IMR-90 (cell line): ENCODE measurements around the gene TRAPPC5. TPM values are rescaled to one million over a fixed set of nuclear protein-coding genes. Genes with fewer than 3 reads are reported as not detected.

ENCODE experiments used
- ATAC-seq: fragments of 200-7000 bp; cut with Tn5 transposase; 2 replicates; pipeline ENCODE4 v1.9.1; 2020; ENCODE audit warnings: low read depth, mild to moderate bottlenecking, moderate library complexity
- BruUV-seq: library from RNA; stranded (reverse); fragments of 400-500 nt; replicated peaks from 2 replicates; lab custom pipeline; 2021; lab: Mats Ljungman, UMichigan
- CTCF ChIA-PET: fragments of 300-600 bp; formaldehyde crosslinking; extraction: SDS; loops from one replicate; lab custom pipeline; 2021; ENCODE audit warnings: antibody characterized with exemption; lab: Yijun Ruan, JAX
- POLR2A ChIA-PET: fragments of 300-600 bp; sonication (Branson Sonifier 250); formaldehyde crosslinking; loops from one replicate; lab custom pipeline; 2022; ENCODE audit warnings: antibody characterized with exemption; ENCODE audit not compliant: unreplicated experiment; lab: Charles Lee
- DNase-seq: peaks from one replicate; pipeline ENCODE4 v3.0.0; 2013
- H2AFZ ChIP-seq: replicated peaks from 2 replicates; pipeline ENCODE3; 2013; ENCODE audit warnings: low read length, mild to moderate bottlenecking; ENCODE audit not compliant: poor library complexity
- H2AK5ac ChIP-seq: 2 replicates; pipeline ENCODE4 v1.6.1; 2013; ENCODE audit warnings: low read depth, low read length, inconsistent platforms
- H2AK9ac ChIP-seq: replicated peaks from 2 replicates; pipeline ENCODE3; 2013; ENCODE audit warnings: mild to moderate bottlenecking, low read depth, low read length, moderate library complexity; ENCODE audit not compliant: poor library complexity
- H2BK120ac ChIP-seq: 2 replicates; pipeline ENCODE4 v1.6.1; 2013; ENCODE audit warnings: low read depth, low read length, inconsistent platforms
- H2BK15ac ChIP-seq: 3 replicates; pipeline ENCODE4 v1.6.1; 2013; ENCODE audit warnings: low read depth, low read length, inconsistent platforms
- H2BK20ac ChIP-seq: 2 replicates; pipeline ENCODE4 v1.6.1; 2013; ENCODE audit warnings: low read depth, mild to moderate bottlenecking, inconsistent platforms, low read length, moderate library complexity
- H2BK5ac ChIP-seq: 2 replicates; pipeline ENCODE4 v1.6.1; 2013; ENCODE audit warnings: mild to moderate bottlenecking, low read depth, low read length, inconsistent platforms; ENCODE audit not compliant: poor library complexity, severe bottlenecking
- H3K14ac ChIP-seq: replicated peaks from 2 replicates; pipeline ENCODE4 v1.6.1; 2013; ENCODE audit warnings: low read depth, low read length, inconsistent platforms
- H3K18ac ChIP-seq: 2 replicates; pipeline ENCODE4 v1.6.1; 2013; ENCODE audit warnings: low read depth, low read length, control low read depth
- H3K23ac ChIP-seq: 2 replicates; pipeline ENCODE4 v1.6.1; 2013; ENCODE audit warnings: low read depth, low read length, inconsistent platforms
- H3K27ac ChIP-seq: 2 replicates; pipeline ENCODE4 v1.5.1; 2013; ENCODE audit warnings: mild to moderate bottlenecking, control low read depth, low read length; ENCODE audit not compliant: insufficient read depth
- H3K27me3 ChIP-seq: 2 replicates; pipeline ENCODE4 v1.6.1; 2013; ENCODE audit warnings: low read length; ENCODE audit not compliant: control insufficient read depth, insufficient read depth
- H3K36me3 ChIP-seq: 2 replicates; pipeline ENCODE4 v1.6.1; 2013; ENCODE audit warnings: low read length, mixed read lengths; ENCODE audit not compliant: control insufficient read depth, insufficient read depth
- H3K4ac ChIP-seq: 2 replicates; pipeline ENCODE4 v1.6.1; 2013; ENCODE audit warnings: low read depth, low read length, inconsistent platforms
- H3K4me1 ChIP-seq: 2 replicates; pipeline ENCODE4 v1.6.1; 2013; ENCODE audit warnings: low read length, mixed read lengths; ENCODE audit not compliant: control insufficient read depth, insufficient read depth
- H3K4me2 ChIP-seq: 2 replicates; pipeline ENCODE4 v1.6.1; 2013; ENCODE audit warnings: low read depth, mild to moderate bottlenecking, control low read depth, low read length, moderate library complexity
- H3K4me3 ChIP-seq: 2 replicates; pipeline ENCODE4 v1.5.1; 2013; ENCODE audit warnings: low read depth, mild to moderate bottlenecking, control low read depth, low read length, moderate library complexity; ENCODE audit not compliant: insufficient read depth
- H3K56ac ChIP-seq: 2 replicates; pipeline ENCODE4 v1.6.1; 2013; ENCODE audit warnings: low read length, inconsistent platforms; ENCODE audit not compliant: insufficient read depth; ENCODE audit errors: extremely low read depth
- H3K79me1 ChIP-seq, 2 experiments: 2 replicates each; pipeline ENCODE4 v1.6.1; 2013; ENCODE audit warnings: low read length in 2 of 2, inconsistent platforms in 1 of 2, low read depth in 1 of 2
- H3K9ac ChIP-seq: 2 replicates; pipeline ENCODE4 v1.6.1; 2013; ENCODE audit warnings: low read depth, low read length, control low read depth
- H3K9me1 ChIP-seq: 2 replicates; pipeline ENCODE4 v1.6.1; 2013; ENCODE audit warnings: low read length, inconsistent platforms; ENCODE audit not compliant: insufficient read depth
- H3K9me3 ChIP-seq: 2 replicates; pipeline ENCODE4 v1.6.1; 2013; ENCODE audit warnings: low read length; ENCODE audit not compliant: control insufficient read depth, insufficient read depth
- H4K20me1 ChIP-seq: 2 replicates; pipeline ENCODE4 v1.6.1; 2013; ENCODE audit warnings: low read length, inconsistent platforms; ENCODE audit not compliant: insufficient read depth
- H4K5ac ChIP-seq: 2 replicates; pipeline ENCODE4 v1.6.1; 2013; ENCODE audit warnings: mild to moderate bottlenecking, low read depth, low read length, control low read depth
- H4K8ac ChIP-seq, 2 experiments: 2 replicates each; pipeline ENCODE4 v1.6.1; 2013; ENCODE audit warnings: low read depth in 2 of 2, low read length in 2 of 2, control low read depth in 1 of 2, inconsistent platforms in 1 of 2
- H4K91ac ChIP-seq: 2 replicates; pipeline ENCODE4 v1.6.1; 2013; ENCODE audit warnings: low read depth, low read length, inconsistent platforms; ENCODE audit not compliant: insufficient read depth
- BHLHE40 ChIP-seq: fragments of 150-350 bp; IDR thresholded peaks from 2 replicates; pipeline ENCODE4 v1.6.1; 2016; ENCODE audit warnings: mild to moderate bottlenecking, low read depth, low read length
- CEBPB ChIP-seq: IDR thresholded peaks from 2 replicates; pipeline ENCODE4 v1.6.1; 2012; ENCODE audit warnings: low read depth, low read length, improper control_type of control experiment
- CHD1 ChIP-seq: IDR thresholded peaks from 2 replicates; pipeline ENCODE4 v1.6.1; 2012; ENCODE audit warnings: low read depth, low read length, improper control_type of control experiment
- CTCF ChIP-seq: conservative IDR thresholded peaks from 2 replicates; pipeline ENCODE4 v1.5.1; 2012; ENCODE audit warnings: mild to moderate bottlenecking, low read depth, low read length, improper control_type of control experiment
- ELK1 ChIP-seq: fragments of 150-350 bp; IDR thresholded peaks from 2 replicates; pipeline ENCODE4 v1.6.1; 2016; ENCODE audit warnings: low read depth, mild to moderate bottlenecking, low read length, moderate library complexity, borderline replicate concordance
- FOS ChIP-seq: fragments of 150-350 bp; IDR thresholded peaks from 2 replicates; pipeline ENCODE4 v1.6.1; 2016; ENCODE audit warnings: low read depth, low read length
- MAFK ChIP-seq: IDR thresholded peaks from 2 replicates; pipeline ENCODE4 v1.6.1; 2012; ENCODE audit warnings: low read depth, low read length, improper control_type of control experiment
- MAZ ChIP-seq: IDR thresholded peaks from 2 replicates; pipeline ENCODE4 v1.6.1; 2012; ENCODE audit warnings: low read depth, mild to moderate bottlenecking, low read length, improper control_type of control experiment, moderate library complexity, borderline replicate concordance
- MXI1 ChIP-seq: IDR thresholded peaks from 2 replicates; pipeline ENCODE4 v1.6.1; 2012; ENCODE audit warnings: low read depth, mild to moderate bottlenecking, low read length, moderate library complexity, borderline replicate concordance
- NFE2L2 ChIP-seq: fragments of 150-350 bp; IDR thresholded peaks from 2 replicates; pipeline ENCODE4 v1.6.1; 2016; ENCODE audit warnings: low read depth, mild to moderate bottlenecking, low read length
- POLR2A ChIP-seq: IDR thresholded peaks from 2 replicates; pipeline ENCODE4 v1.6.1; 2012; ENCODE audit warnings: mild to moderate bottlenecking, low read depth, low read length
- RAD21 ChIP-seq: IDR thresholded peaks from 2 replicates; pipeline ENCODE4 v1.6.1; 2012; ENCODE audit warnings: low read length, improper control_type of control experiment
- RCOR1 ChIP-seq: IDR thresholded peaks from 2 replicates; pipeline ENCODE4 v1.6.1; 2012; ENCODE audit warnings: mild to moderate bottlenecking, low read length, improper control_type of control experiment; ENCODE audit not compliant: insufficient replicate concordance
- RFX5 ChIP-seq: IDR thresholded peaks from 2 replicates; pipeline ENCODE4 v1.8.0; 2012; ENCODE audit warnings: low read depth, mild to moderate bottlenecking, low read length, moderate library complexity
- SMC3 ChIP-seq: fragments of 150-350 bp; IDR thresholded peaks from 2 replicates; pipeline ENCODE4 v1.6.1; 2016; ENCODE audit warnings: low read depth, mild to moderate bottlenecking, antibody characterized with exemption, low read length, moderate library complexity
- WGBS, 2 experiments: methylation state at CpG; one replicate each; pipeline versions ENCODE4 v1.1.5 to v1.1.7; 2013; ENCODE audit warnings: missing lambda C conversion rate in 2 of 2; ENCODE audit not compliant: insufficient read length in 1 of 2; ENCODE audit errors: extremely low coverage in 2 of 2; 5-methylcytosine and 5-hydroxymethylcytosine counted together
- dilution Hi-C: fragments of 300-500 bp; cut with HindIII; formaldehyde crosslinking; loops from one replicate; pipeline ENCODE4 v1.14.3; 2018; ENCODE audit warnings: low sequenced_read_pairs; ENCODE audit not compliant: unreplicated experiment
- in situ Hi-C: fragments of 300-500 bp; cut with MboI; formaldehyde crosslinking; loops from 3 replicates; pipeline ENCODE4 v1.14.3; 2019; ENCODE audit warnings: low sequenced_read_pairs, inconsistent platforms, mixed read lengths
- intact Hi-C: fragments of 100-400 bp; cut with micrococcal nuclease; formaldehyde crosslinking; loops from 2 replicates; pipeline ENCODE4 v1.10.0; 2022
- polyA plus RNA-seq, 3 experiments: library from polyadenylated mRNA; depleted of rRNA; stranded (reverse); fragments of >200 nt; gene quantifications; 2 replicates each; pipeline ENCODE4 v1.2.3, GENCODE V29; 2012; ENCODE audit warnings: low replicate concordance in 1 of 3
- total RNA-seq: library from RNA; depleted of rRNA; stranded (reverse); fragments of >200 nt; gene quantifications from 2 replicates; pipeline ENCODE4 v1.2.3, GENCODE V29; 2012

TRAPPC5 gene
- total and polyA plus RNA-seq, 2 of the 4 experiments (the other 2 are of a cell fraction): 54.7 to 109 TPM

GRCh38 chr19:7661744-7662538 is 18.7 kb upstream of the TRAPPC5 start:
- intact Hi-C loops: no loop called here
- no peak overlapping the region for H3K14ac ChIP-seq

More at GRCh38 chr19:7661744-7662538, 18.7 kb upstream of the TRAPPC5 start:
- Histone ChIP-seq H4K91ac (no peak overlapping the region), H3K27me3 (peaks cover 9% of the 10 kb centered on the region), H2AFZ (no peak overlapping the region), H3K9me3 (no peaks in the 10 kb centered on the region), H3K36me3 (no peaks in the 10 kb centered on the region), H3K4ac (no peak overlapping the region), H3K4me1 (no peaks in the 10 kb centered on the region), H2BK5ac (no peak overlapping the region), H2AK5ac (no peak overlapping the region), H3K79me1 (no peaks in the 10 kb centered on the region), H3K56ac (no peak overlapping the region), H3K4me3 (no peak overlapping the region), H2BK20ac (no peak overlapping the region), H4K5ac (no peak overlapping the region), H2AK9ac (no peak overlapping the region), H2BK120ac (no peak overlapping the region), H3K23ac (no peak overlapping the region), H3K4me2 (no peak overlapping the region), H3K27ac (no peak overlapping the region), H3K18ac (no peak overlapping the region), H4K20me1 (no peaks in the 10 kb centered on the region), H3K9ac (no peak overlapping the region), H2BK15ac (no peak overlapping the region), H3K9me1 (no peaks in the 10 kb centered on the region), H4K8ac (no peak overlapping the region)
- DNase-seq (no peak), ATAC-seq (no peak)
- BruUV-seq: no TSS peak
- TF ChIP-seq NFE2L2 (no peak), MAFK (no peak), RCOR1 (no peak), ELK1 (no peak), POLR2A (no peak), CTCF (no peak), SMC3 (no peak), RFX5 (no peak), CHD1 (no peak), BHLHE40 (no peak), MAZ (no peak), RAD21 (no peak), FOS (no peak), CEBPB (no peak), MXI1 (no peak)
- POLR2A ChIA-PET: no interaction called here
- dilution Hi-C loops (no loop called here), in situ Hi-C loops (no loop called here)
- CTCF ChIA-PET: interaction anchor here (1.2 kb wide), 1 partner anchor 19 kb away, joined by 4 read pairs; the partner anchor contains the start of gene TRAPPC5
- WGBS, 2 experiments: 0% methylated on average over 1 of the region's 8 CpGs; no CpG with 5 or more reads in 1 of the 2 experiments
